SK-N-SH (cell line): ENCODE data around the gene ATF6B. TPM values are rescaled to one million over a fixed set of nuclear protein-coding genes. Genes with fewer than 3 reads are reported as not detected.
A peak's percentile ranks its signal among the peaks of the same experiment; 100 is the strongest.

Experiments
- CTCF ChIA-PET: fragments of 300-600, 350-600 bp; formaldehyde crosslinking; extraction: SDS; loops from one replicate; lab custom pipeline; 2021; lab: Yijun Ruan, JAX
- POLR2A ChIA-PET: fragments of 350-600 bp; sonication (Branson Sonifier 250); formaldehyde crosslinking; extraction: SDS; loops from one replicate; lab custom pipeline; 2020; ENCODE audit warnings: antibody characterized with exemption, inconsistent platforms; lab: Yijun Ruan, JAX
- DNase-seq: peaks from one replicate; pipeline ENCODE4 v3.0.0; 2012
- H2AFZ ChIP-seq: fragments of 200-600 bp; sonication (generic); 2 replicates; pipeline ENCODE4 v1.8.1; 2016; ENCODE audit warnings: antibody characterized with exemption, mild to moderate bottlenecking, low read depth
- H3F3A ChIP-seq: fragments of 200-600 bp; sonication (generic); replicated peaks from 2 replicates; pipeline ENCODE3; 2016; ENCODE audit warnings: antibody characterized with exemption, mild to moderate bottlenecking; ENCODE audit not compliant: insufficient read depth
- H3K27ac ChIP-seq, 2 experiments: fragments of 200-500 bp in 1 of 2; fragments of 200-600 bp in 1 of 2; sonication (Bioruptor generic) in 1 of 2; sonication (generic), shearing (Covaris generic) in 1 of 2; 2 replicates each; pipeline versions ENCODE4 v1.5.1 to v1.6.1; 2014 to 2016; ENCODE audit warnings: low read depth in 2 of 2, inconsistent platforms in 1 of 2, low read length in 1 of 2, mild to moderate bottlenecking in 1 of 2, mixed read lengths in 1 of 2
- H3K27me3 ChIP-seq: fragments of 200-600 bp; sonication (generic), shearing (Covaris generic); 2 replicates; pipeline ENCODE4 v1.6.1; 2016; ENCODE audit warnings: mixed run types; ENCODE audit not compliant: insufficient read depth
- H3K36me3 ChIP-seq, 2 experiments: fragments of 200-500 bp in 1 of 2; fragments of 200-600 bp in 1 of 2; sonication (Bioruptor generic) in 1 of 2; sonication (generic) in 1 of 2; replicated peaks in 1 of 2; 2 replicates each; pipeline versions ENCODE3 to v1.5.1; 2014 to 2016; ENCODE audit warnings: low read length in 1 of 2, mild to moderate bottlenecking in 1 of 2; ENCODE audit not compliant: insufficient read depth in 2 of 2, control insufficient read depth in 1 of 2
- H3K4me1 ChIP-seq, 2 experiments: fragments of 200-500 bp in 1 of 2; fragments of 200-600 bp in 1 of 2; sonication (Bioruptor generic) in 1 of 2; sonication (generic), shearing (Covaris generic) in 1 of 2; 2 replicates each; pipeline versions ENCODE4 v1.5.1 to v1.6.1; 2014 to 2016; ENCODE audit warnings: low read depth in 1 of 2, low read length in 1 of 2, mixed run types in 1 of 2; ENCODE audit not compliant: insufficient read depth in 2 of 2, control insufficient read depth in 1 of 2
- H3K4me2 ChIP-seq: fragments of 200-600 bp; sonication (generic), shearing (Covaris generic); 2 replicates; pipeline ENCODE4 v1.6.1; 2017; ENCODE audit warnings: mixed run types
- H3K4me3 ChIP-seq, 2 experiments: fragments of 200-500 bp in 1 of 2; fragments of 200-600 bp in 1 of 2; sonication (Bioruptor generic) in 1 of 2; sonication (generic), shearing (Covaris generic) in 1 of 2; 2 replicates each; pipeline versions ENCODE4 v1.5.1 to v1.8.1; 2014 to 2016; ENCODE audit warnings: low read depth in 2 of 2, inconsistent platforms in 1 of 2, low read length in 1 of 2, mild to moderate bottlenecking in 1 of 2, mixed read lengths in 1 of 2, moderate library complexity in 1 of 2
- H3K79me2 ChIP-seq: fragments of 200-600 bp; sonication (generic); 2 replicates; pipeline ENCODE4 v1.8.1; 2017; ENCODE audit warnings: mild to moderate bottlenecking; ENCODE audit not compliant: insufficient read depth
- H3K9ac ChIP-seq: fragments of 200-600 bp; sonication (generic); 2 replicates; pipeline ENCODE4 v1.6.1; 2017; ENCODE audit warnings: mixed run types
- H3K9me2 ChIP-seq: fragments of 200-600 bp; sonication (generic); 2 replicates; pipeline ENCODE4 v1.6.1; 2017; ENCODE audit warnings: mixed run types
- H3K9me3 ChIP-seq: fragments of 200-600 bp; sonication (generic); 2 replicates; pipeline ENCODE4 v1.6.1; 2017; ENCODE audit warnings: mixed run types, mild to moderate bottlenecking, moderate library complexity
- H4K20me1 ChIP-seq: fragments of 200-600 bp; sonication (generic); 2 replicates; pipeline ENCODE4 v1.6.1; 2017; ENCODE audit warnings: mild to moderate bottlenecking, mixed run types; ENCODE audit not compliant: insufficient read depth
- CHD2 ChIP-seq: fragments of 150-350 bp; IDR thresholded peaks from 2 replicates; pipeline ENCODE4 v1.6.1; 2018; ENCODE audit warnings: low read length; ENCODE audit not compliant: partially characterized antibody
- ELF1 ChIP-seq: IDR thresholded peaks from 2 replicates; pipeline ENCODE4 v1.4.0; 2012
- EZH2phosphoT487 ChIP-seq: fragments of 200-600 bp; sonication (generic); IDR thresholded peaks from 2 replicates; pipeline ENCODE4 v1.6.1; 2017; ENCODE audit warnings: low read depth, mixed run types, mild to moderate bottlenecking, antibody characterized with exemption, moderate library complexity, borderline replicate concordance
- GABPA ChIP-seq: IDR thresholded peaks from 2 replicates; pipeline ENCODE4 v1.4.0; 2012; ENCODE audit warnings: low read depth, mild to moderate bottlenecking
- IRF3 ChIP-seq: fragments of 150-350 bp; IDR thresholded peaks from 2 replicates; pipeline ENCODE4 v1.6.1; 2016; ENCODE audit warnings: mild to moderate bottlenecking, low read depth, low read length
- JUND ChIP-seq: IDR thresholded peaks from 2 replicates; pipeline ENCODE4 v1.4.0; 2012
- MXI1 ChIP-seq: IDR thresholded peaks from 2 replicates; pipeline ENCODE4 v1.6.1; 2012; ENCODE audit warnings: mild to moderate bottlenecking, low read depth, low read length, improper control_type of control experiment
- NFIC ChIP-seq: IDR thresholded peaks from 2 replicates; pipeline ENCODE4 v1.4.0; 2012; ENCODE audit warnings: borderline replicate concordance
- POLR2AphosphoS5 ChIP-seq: IDR thresholded peaks from 2 replicates; pipeline ENCODE4 v1.6.1; 2012; ENCODE audit warnings: low read depth, low read length
- REST ChIP-seq: IDR thresholded peaks from 2 replicates; pipeline ENCODE4 v1.6.1; 2012; ENCODE audit warnings: mild to moderate bottlenecking, low read depth, low read length, moderate library complexity
- RFX5 ChIP-seq: IDR thresholded peaks from 2 replicates; pipeline ENCODE4 v1.6.1; 2012; ENCODE audit warnings: mild to moderate bottlenecking, improper control_type of control experiment, low read length
- RXRA ChIP-seq: IDR thresholded peaks from 2 replicates; pipeline ENCODE4 v1.4.0; 2012; ENCODE audit warnings: low read depth, mild to moderate bottlenecking, borderline replicate concordance
- SMC3 ChIP-seq: IDR thresholded peaks from 2 replicates; pipeline ENCODE4 v1.6.1; 2012; ENCODE audit warnings: low read depth, low read length, improper control_type of control experiment
- TAF1 ChIP-seq: IDR thresholded peaks from 2 replicates; pipeline ENCODE4 v1.6.1; 2012; ENCODE audit warnings: low read depth, mild to moderate bottlenecking, low read length, moderate library complexity, borderline replicate concordance
- TCF12 ChIP-seq: IDR thresholded peaks from 2 replicates; pipeline ENCODE4 v1.4.0; 2012
- USF1 ChIP-seq: IDR thresholded peaks from 2 replicates; pipeline ENCODE4 v1.4.0; 2012; ENCODE audit warnings: low read depth, borderline replicate concordance
- WGBS: methylation state at CpG from one replicate; pipeline ENCODE4 v1.1.6; 2017; ENCODE audit warnings: low lambda C conversion rate; 5-methylcytosine and 5-hydroxymethylcytosine counted together
- polyA plus RNA-seq, 3 experiments: library from polyadenylated mRNA; depleted of rRNA; stranded (reverse); fragments of >200 nt; gene quantifications; 2 replicates each; pipeline ENCODE4 v1.2.3, GENCODE V29; 2012
- TF ChIP-seq, protein P1 (sequence below): IDR thresholded peaks from 2 replicates; pipeline ENCODE4; 2012
- TF ChIP-seq, protein P2 (sequence below): IDR thresholded peaks from 2 replicates; pipeline ENCODE4 v1.4.0; 2012; ENCODE audit warnings: low read depth

The ATF6B gene
- polyA plus RNA-seq, 1 of the 3 experiments (the other 2 are of a cell fraction), result 61.3 TPM

DNA sequence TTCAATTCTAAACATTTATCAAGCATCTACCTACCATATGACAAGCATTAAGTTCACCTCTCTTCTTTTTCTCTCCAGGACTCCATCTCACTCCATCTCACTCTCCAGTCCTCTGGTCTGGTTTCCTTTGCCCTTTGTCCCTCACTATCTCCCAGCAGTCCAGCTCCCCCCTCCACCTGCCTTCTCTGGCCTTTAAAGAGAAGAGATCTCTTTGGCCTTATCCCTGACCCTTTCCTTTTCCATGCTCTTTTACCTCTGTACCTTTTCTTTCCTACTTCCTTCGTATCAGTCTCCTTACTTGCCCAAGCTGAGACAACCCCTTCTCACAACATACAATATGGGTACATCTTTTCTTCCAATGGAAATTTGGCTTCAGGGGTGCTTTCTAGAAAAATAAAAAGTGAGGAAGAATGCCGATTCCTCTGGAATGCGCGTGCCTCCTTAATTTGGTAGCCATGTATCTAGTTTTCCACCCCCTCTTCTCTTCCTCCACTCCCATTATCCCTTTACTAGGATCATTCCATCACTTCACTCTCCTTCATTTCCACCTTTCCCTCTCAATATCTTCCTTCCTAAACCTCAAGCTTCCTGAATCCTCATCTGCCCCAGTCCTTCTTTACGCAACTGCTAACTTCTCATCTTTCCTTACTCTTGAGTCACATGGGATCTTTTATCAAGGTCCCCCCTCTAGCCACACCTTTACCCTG lies 48.6 kb upstream of the ATF6B start:
- CTCF ChIA-PET, result interaction anchor here (0.7 to 1.6 kb wide), 4 partner anchors 10 to 129 kb away, joined by 3 to 4 read pairs (median 4); partner anchors contain the start of gene EGFL8
- DNase-seq, result no peak
- Histone ChIP-seq H4K20me1 (no peaks in the 10 kb centered on the region), H3K4me1 (peaks cover 12 to 40% of the 10 kb centered on the region in 2 experiments; a peak in 3 of 4 replicates), H3K4me2 (peak overlapping the region; percentile 81), H3K36me3 (peaks cover 9 to 12% of the 10 kb centered on the region in 2 experiments), H3K27me3 (no peaks in the 10 kb centered on the region), H3K9me2 (no peaks in the 10 kb centered on the region), H3K4me3 (peak overlapping the region; percentile 84 to 99), H2AFZ (peak overlapping the region; percentile 88), H3K9ac (peak overlapping the region; percentile 84), H3K27ac (peak overlapping the region; percentile 98 to 99), H3K79me2 (peaks cover 53% of the 10 kb centered on the region), H3F3A (peaks cover 13% of the 10 kb centered on the region), H3K9me3 (no peaks in the 10 kb centered on the region)
- no peak for TF ChIP-seq REST
- peak; percentile 10; the same call in 1 of the 2 replicates for TF ChIP-seq USF1
- 5% methylated on average over 5 of the region's 5 CpGs for WGBS
- POLR2A ChIA-PET, result interaction anchor here (0.7 to 4.1 kb wide), 8 partner anchors 13 to 795 kb away, joined by 3 to 22 read pairs (median 6); partner anchors contain the start of genes ATF6B, FKBPL, GPANK1 and PBX2

- ChIA-PET CTCF (interaction anchor here (0.7 to 1.6 kb wide), 4 partner anchors 10 to 128 kb away, joined by 3 to 4 read pairs (median 4); partner anchors contain the start of gene EGFL8), POLR2A (interaction anchor here (0.7 to 4.1 kb wide), 5 partner anchors 14 to 511 kb away, joined by 3 to 22 read pairs (median 5); partner anchors contain the start of genes ATF6B, FKBPL, GPANK1 and PBX2)
- Histone ChIP-seq H3K9me2 (no peaks in the 10 kb centered on the region), H3K4me1 (peaks cover 12 to 40% of the 10 kb centered on the region in 2 experiments; a peak in 3 of 4 replicates), H3F3A (peaks cover 13% of the 10 kb centered on the region), H3K9ac (peak within 1 kb of the TSS; percentile 84), H3K4me3 (peak within 1 kb of the TSS; percentile 84 to 99), H3K79me2 (peaks cover 55% of the 10 kb centered on the region), H3K36me3 (peaks cover 3 to 12% of the 10 kb centered on the region in 2 experiments), H2AFZ (peak within 1 kb of the TSS; percentile 88), H3K4me2 (peak within 1 kb of the TSS; percentile 81), H3K27ac (peak within 1 kb of the TSS; percentile 98 to 99), H4K20me1 (no peaks in the 10 kb centered on the region), H3K27me3 (no peaks in the 10 kb centered on the region), H3K9me3 (no peaks in the 10 kb centered on the region)
- peak; percentile 97 for DNase-seq
- WGBS, result under 1% methylated on average over 18 of the region's 27 CpGs
- TF ChIP-seq MXI1 (0 out of 2 replicates have a peak, but pooled peaks have one; percentile 28), RFX5 (peak; percentile 34; the same call in 1 of the 2 replicates), JUND (no peak), GABPA (peak; percentile 91), SMC3 (no peak), CHD2 (peak; percentile 72), NFIC (no peak), EZH2phosphoT487 (no peak), ELF1 (peak; percentile 61; the same call in 1 of the 2 replicates), POLR2AphosphoS5 (peak; percentile 83), IRF3 (peak; percentile 46), TCF12 (0 out of 2 replicates have a peak, but pooled peaks have one; percentile 12), TAF1 (peak; percentile 70), RXRA (no peak)
- TF ChIP-seq, protein P1, sequence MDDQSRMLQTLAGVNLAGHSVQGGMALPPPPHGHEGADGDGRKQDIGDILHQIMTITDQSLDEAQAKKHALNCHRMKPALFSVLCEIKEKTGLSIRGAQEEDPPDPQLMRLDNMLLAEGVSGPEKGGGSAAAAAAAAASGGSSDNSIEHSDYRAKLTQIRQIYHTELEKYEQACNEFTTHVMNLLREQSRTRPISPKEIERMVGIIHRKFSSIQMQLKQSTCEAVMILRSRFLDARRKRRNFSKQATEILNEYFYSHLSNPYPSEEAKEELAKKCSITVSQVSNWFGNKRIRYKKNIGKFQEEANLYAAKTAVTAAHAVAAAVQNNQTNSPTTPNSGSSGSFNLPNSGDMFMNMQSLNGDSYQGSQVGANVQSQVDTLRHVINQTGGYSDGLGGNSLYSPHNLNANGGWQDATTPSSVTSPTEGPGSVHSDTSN, result peak; percentile 100
- TF ChIP-seq, protein P2, sequence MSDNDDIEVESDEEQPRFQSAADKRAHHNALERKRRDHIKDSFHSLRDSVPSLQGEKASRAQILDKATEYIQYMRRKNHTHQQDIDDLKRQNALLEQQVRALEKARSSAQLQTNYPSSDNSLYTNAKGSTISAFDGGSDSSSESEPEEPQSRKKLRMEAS, result peak; percentile 38; the same call in 1 of the 2 replicates
Measured at GRCh38 chr6:32175711-32176475, 47.8 kb upstream of the ATF6B start, which contains the start of gene AGPAT1. TSS of gene AGPAT1 (minus strand) at chr6:32176084. CDS start at chr6:32171496, 4,588 bp downstream.
